Fibroblast of villous mesenchyme (primary cell): ENCODE results near the gene ADGRB2. TPM values are rescaled to one million over a fixed set of nuclear protein-coding genes. Genes with fewer than 3 reads are reported as not detected.
A peak's percentile ranks its signal among the peaks of the same experiment; 100 is the strongest.

Experiments
- DNase-seq: peaks from one replicate; pipeline ENCODE4 v3.0.0-alpha.2; 2010; ENCODE audit warnings: low read depth
- H3K4me3 ChIP-seq: 2 replicates; pipeline ENCODE4 v1.5.1; 2011; ENCODE audit warnings: low read depth, mild to moderate bottlenecking, low read length
- total RNA-seq: library from RNA; depleted of rRNA; stranded (reverse); fragments of >200 nt; gene quantifications from 2 replicates; pipeline ENCODE4 v1.2.3, GENCODE V29; 2012
- TF ChIP-seq, protein P1 (sequence below): IDR thresholded peaks from 2 replicates; pipeline ENCODE4 v1.5.1; 2012; ENCODE audit warnings: low read depth, mild to moderate bottlenecking, low read length; ENCODE audit not compliant: insufficient read depth

Gene ADGRB2
- total RNA-seq, 1 donor, result 14.2 TPM

DNA sequence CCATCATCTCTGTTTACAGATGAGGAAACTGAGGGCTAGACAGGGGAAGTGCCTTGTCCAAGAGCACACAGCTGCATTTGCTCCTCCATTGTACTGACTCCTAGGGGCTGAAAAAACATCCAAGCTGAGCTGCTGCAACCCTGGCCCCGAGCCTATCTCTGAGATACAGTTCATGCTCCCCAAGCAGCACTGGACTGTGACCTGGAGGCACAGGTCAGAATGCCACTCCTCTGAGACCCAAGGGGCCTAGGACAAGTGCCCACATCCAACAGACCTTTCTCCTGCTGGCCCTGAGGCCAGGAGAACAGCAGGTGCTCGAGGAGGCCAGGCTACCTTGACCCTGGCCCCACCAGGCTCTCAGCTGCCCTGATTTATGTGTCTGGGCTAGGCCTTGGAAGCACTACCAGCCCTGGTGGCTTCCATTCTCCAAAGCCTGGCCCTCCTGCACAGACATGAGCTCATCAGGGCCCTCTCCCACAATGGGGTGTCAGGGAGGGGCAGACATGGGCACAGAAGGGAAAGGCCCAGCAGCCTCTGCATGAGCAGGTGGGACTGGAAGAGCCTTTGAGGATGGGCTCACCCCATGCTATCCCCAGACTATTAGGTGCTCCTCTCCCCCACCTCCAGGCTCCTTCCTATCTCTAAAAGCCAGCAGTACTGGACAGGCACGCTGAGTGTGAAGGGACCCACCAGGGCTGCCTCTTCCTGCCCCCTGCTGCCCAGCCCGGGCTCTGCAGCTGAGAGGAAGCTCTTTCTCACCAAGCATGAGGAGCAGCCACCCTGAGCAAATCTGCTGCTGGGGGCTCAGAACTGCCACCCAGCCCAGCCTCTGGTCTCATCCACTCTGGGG, 18.8 kb downstream of the ADGRB2 start:
- no peak overlapping the region for H3K4me3 ChIP-seq
- peak; percentile 62 for DNase-seq
- TF ChIP-seq, protein P1, sequence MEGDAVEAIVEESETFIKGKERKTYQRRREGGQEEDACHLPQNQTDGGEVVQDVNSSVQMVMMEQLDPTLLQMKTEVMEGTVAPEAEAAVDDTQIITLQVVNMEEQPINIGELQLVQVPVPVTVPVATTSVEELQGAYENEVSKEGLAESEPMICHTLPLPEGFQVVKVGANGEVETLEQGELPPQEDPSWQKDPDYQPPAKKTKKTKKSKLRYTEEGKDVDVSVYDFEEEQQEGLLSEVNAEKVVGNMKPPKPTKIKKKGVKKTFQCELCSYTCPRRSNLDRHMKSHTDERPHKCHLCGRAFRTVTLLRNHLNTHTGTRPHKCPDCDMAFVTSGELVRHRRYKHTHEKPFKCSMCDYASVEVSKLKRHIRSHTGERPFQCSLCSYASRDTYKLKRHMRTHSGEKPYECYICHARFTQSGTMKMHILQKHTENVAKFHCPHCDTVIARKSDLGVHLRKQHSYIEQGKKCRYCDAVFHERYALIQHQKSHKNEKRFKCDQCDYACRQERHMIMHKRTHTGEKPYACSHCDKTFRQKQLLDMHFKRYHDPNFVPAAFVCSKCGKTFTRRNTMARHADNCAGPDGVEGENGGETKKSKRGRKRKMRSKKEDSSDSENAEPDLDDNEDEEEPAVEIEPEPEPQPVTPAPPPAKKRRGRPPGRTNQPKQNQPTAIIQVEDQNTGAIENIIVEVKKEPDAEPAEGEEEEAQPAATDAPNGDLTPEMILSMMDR, result peak; percentile 92

DNA sequence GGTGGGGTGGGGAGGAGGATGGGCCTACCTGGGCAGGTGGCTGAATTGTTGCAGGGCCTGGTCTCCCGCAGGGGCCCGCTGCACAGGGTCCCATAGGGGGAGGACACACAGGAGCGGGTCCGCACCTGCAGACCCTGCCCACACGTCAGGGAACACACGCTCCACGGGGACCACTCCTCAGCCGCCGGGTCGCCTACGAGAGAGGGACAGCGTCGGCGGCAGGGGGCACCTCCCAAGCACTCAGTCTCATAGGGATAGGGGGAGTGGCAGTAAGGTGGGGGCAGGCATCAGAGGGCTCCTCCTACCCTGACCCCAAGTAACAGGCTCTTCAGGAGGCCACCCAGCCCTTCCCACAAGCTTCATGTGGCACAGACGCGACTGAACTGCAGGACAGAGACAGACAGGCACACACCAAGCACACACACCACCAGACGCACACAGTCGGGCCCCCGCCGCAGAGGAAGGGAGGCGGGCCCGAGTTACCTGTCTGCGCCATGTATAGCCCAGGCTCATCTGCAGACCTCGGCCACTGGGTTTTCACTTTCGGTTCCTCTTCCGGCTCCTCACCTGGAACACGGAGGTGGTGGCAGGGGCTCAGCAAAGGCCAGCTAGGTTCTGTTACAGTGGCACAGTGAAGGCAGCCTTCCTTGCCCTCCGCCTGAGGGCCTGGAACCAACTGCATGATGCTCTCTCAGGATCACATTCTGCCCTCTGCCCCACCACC, 19.8 kb downstream of the ADGRB2 start:
- H3K4me3 ChIP-seq, result no peak overlapping the region
- DNase-seq, result no peak
- TF ChIP-seq, protein P1, result no peak

DNA sequence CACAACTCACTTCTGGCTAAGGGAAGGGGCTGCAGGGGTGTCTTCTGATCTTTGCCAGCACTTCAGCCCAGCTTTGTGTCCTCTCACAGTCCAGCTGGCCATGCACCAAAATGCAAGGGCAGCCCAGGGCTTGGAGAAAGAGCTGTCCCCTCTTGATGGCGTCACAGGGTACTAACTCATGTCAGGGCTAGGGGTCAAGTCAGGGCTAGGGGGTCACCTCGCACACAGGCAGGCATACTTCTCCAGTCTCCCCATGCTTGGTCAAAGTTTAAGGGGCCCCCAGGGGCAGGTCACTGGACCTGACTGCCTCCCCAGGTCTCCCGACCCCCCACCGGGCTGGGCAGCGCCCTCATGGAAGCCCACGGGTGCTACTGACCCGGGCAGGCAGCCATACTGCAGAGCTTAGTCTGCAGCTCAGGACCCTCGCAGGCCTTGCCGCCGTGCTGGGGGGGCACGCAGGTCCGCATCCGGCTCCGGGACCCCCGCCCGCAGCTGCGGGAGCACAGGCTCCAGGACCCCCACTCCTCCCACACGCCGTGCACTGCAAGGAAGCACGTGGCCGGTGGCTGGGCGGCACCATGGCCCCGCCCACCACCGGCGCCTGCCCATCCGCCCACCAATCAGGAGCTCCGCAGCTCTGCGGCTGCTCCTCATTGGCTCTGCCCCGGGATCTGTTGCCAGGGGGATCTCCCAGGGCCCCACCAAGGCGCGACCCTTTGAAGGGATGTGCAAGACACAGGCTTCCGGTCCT, 21.5 kb downstream of the ADGRB2 start:
- no peak overlapping the region for H3K4me3 ChIP-seq
- TF ChIP-seq, protein P1, result no peak
- no peak for DNase-seq

DNA sequence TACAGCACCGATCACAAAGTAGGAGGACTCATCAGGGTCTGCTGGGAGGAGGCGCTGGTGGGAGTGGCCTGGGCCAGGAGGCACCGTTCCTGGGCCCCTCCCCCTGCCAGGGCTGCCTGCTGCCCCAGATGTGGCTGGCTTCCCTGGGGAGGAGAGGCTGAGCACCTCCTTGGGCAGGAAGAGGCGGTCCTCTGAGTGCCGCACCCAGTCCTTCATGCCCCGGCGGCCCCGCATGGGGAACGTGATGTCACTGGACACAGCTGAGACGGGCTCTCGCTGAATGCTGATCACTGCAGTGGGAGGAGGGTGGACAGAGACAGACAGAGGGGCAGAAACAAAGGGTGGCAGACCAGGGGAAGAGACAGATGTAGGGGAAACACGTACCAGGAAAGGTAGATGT, 24.8 kb downstream of the ADGRB2 start:
- no peak overlapping the region for H3K4me3 ChIP-seq
- no peak for DNase-seq
- TF ChIP-seq, protein P1, result no peak

DNA sequence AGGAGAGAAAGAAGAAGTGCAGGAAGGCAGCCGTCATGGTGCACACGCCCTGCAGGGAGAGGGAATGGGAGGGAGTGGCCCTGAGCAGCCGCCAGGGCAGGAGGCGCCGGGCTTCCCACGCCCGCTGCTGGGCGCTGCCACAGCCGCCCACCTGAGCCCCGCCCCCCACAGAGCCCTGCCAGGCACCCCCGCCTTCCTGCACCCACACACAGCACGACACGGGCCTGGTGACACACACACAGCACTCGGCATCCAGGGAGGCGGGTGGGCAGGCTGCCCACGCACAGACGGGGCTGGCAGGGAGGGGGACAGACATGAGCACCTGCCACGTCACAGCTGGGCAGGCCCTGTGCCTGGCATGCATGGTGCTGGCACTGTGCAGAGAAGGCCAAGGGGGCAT, 27.5 kb downstream of the ADGRB2 start:
- no peak for DNase-seq
- H3K4me3 ChIP-seq, result no peak overlapping the region
- TF ChIP-seq, protein P1, result no peak

GRCh38 chr1:31735571-31735970, 28.6 kb downstream of the ADGRB2 start:
- H3K4me3 ChIP-seq, result no peak overlapping the region
- no peak for DNase-seq
- TF ChIP-seq, protein P1, result no peak
